K562 (cell line): ENCODE data around the gene FRMD4A.

Experiments used
- CTCF ChIP-seq, 3 experiments: IDR thresholded peaks in 2 of 3; conservative IDR thresholded peaks in 1 of 3; 2 replicates each; pipeline ENCODE4 v1.5.1; 2011 to 2012; ENCODE audit warnings: low read length in 3 of 3, mild to moderate bottlenecking in 3 of 3, control low read depth in 2 of 3, improper control_type of control experiment in 1 of 3, inconsistent platforms in 1 of 3, low read depth in 1 of 3, mixed read lengths in 1 of 3, moderate library complexity in 1 of 3; ENCODE audit not compliant: insufficient read depth in 2 of 3
- POLR2A ChIP-seq: fragments of 450-650 bp; conservative IDR thresholded peaks from 2 replicates; pipeline ENCODE4 v1.6.1; 2016
- REST ChIP-seq, 2 experiments: fragments of 450-650 bp; formaldehyde crosslinking in 1 of 2; IDR thresholded peaks; 2 replicates each; pipeline versions ENCODE4 v1.4.0 to v1.6.1; 2014 to 2020; ENCODE audit warnings: mild to moderate bottlenecking in 2 of 2, borderline replicate concordance in 1 of 2, low read depth in 1 of 2
- SIN3A ChIP-seq, 2 experiments: fragments of 150-350 bp in 1 of 2; IDR thresholded peaks; 2 replicates each; pipeline ENCODE4 v1.6.1; 2011 to 2016; ENCODE audit warnings: borderline replicate concordance in 2 of 2, low read depth in 2 of 2, low read length in 2 of 2, mild to moderate bottlenecking in 2 of 2, moderate library complexity in 2 of 2; ENCODE audit not compliant: control insufficient read depth in 1 of 2
- SMARCC2 ChIP-seq: fragments of 450-650 bp; IDR thresholded peaks from 2 replicates; pipeline ENCODE4 v1.6.1; 2017; ENCODE audit warnings: antibody characterized with exemption, moderate library complexity, mild to moderate bottlenecking, low read depth
- YY1 ChIP-seq, 3 experiments: IDR thresholded peaks; 2 replicates each; pipeline ENCODE4 v1.6.1; 2011; ENCODE audit warnings: low read length in 2 of 3, mild to moderate bottlenecking in 2 of 3, moderate library complexity in 2 of 3, borderline replicate concordance in 1 of 3, control low read depth in 1 of 3, low read depth in 1 of 3; ENCODE audit not compliant: insufficient read depth in 3 of 3, insufficient replicate concordance in 2 of 3, control insufficient read depth in 1 of 3, insufficient read length in 1 of 3; ENCODE audit errors: extremely low read depth in 1 of 3
- ZFP1 ChIP-seq: fragments of 450-650 bp; formaldehyde crosslinking; IDR thresholded peaks from 2 replicates; pipeline ENCODE4 v1.4.0; 2020; ENCODE audit warnings: mild to moderate bottlenecking, mixed read lengths
- ZNF384 ChIP-seq: IDR thresholded peaks from 2 replicates; pipeline ENCODE4 v1.6.1; 2012; ENCODE audit warnings: low read depth, low read length, improper control_type of control experiment
- ZNF444 ChIP-seq: fragments of 250-450 bp; sonication (Bioruptor Pico); IDR thresholded peaks from 2 replicates; pipeline ENCODE4 v1.4.0; 2020; ENCODE audit warnings: mild to moderate bottlenecking, moderate library complexity
- TF ChIP-seq, protein P1 (sequence below), 2 experiments: fragments of 450-650 bp; IDR thresholded peaks; 2 replicates each; pipeline ENCODE4 v1.6.1; 2016

DNA sequence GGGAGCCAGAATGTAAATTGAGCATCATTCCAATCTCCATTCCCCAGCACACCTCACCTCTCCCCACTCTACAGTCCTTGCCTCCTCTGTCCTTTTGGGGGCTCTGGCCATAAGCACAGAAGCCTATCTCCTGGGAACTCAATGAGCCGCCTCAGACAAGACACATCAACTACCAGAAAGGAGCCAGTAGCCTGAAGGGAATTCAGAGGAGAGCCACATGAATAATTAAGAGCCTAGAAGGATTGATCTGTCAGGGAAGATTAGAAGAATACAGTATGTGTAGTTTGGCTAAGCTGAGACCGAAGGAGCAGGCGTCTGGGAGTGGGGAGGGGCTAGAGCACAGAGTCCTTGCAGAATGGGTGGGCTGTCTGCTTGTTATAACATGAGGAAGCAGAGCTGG, 31.2 kb downstream of the FRMD4A start:
- TF ChIP-seq ZNF384 (no peak), POLR2A (no peak), ZFP1 (no peak), REST (IDR thresholded peaks at IDR 0.05; ENCODE audit: borderline replicate concordance) (no peak), REST (CRISPR knock-in tag; IDR thresholded peaks at IDR 0.05; ENCODE audit: low read depth) (no peak), SIN3A (IDR thresholded peaks at IDR 0.05; ENCODE audit: borderline replicate concordance in 2 of 2, control insufficient read depth in 1 of 2, low read depth in 2 of 2, low read length in 2 of 2) (no peak), CTCF (IDR thresholded peaks at IDR 0.05 in 2 of 3, conservative IDR thresholded peaks at IDR 0.05 in 1 of 3; ENCODE audit: insufficient read depth in 2 of 3, low read depth in 1 of 3, low read length in 3 of 3) (no peak), SMARCC2 (no peak), YY1 (IDR thresholded peaks at IDR 0.05; ENCODE audit: borderline replicate concordance in 1 of 3, control insufficient read depth in 1 of 3, extremely low read depth in 1 of 3, insufficient read depth in 3 of 3, insufficient read length in 1 of 3, insufficient replicate concordance in 2 of 3, low read depth in 1 of 3, low read length in 2 of 3) (no peak), ZNF444 (no peak)
- TF ChIP-seq, protein P1, sequence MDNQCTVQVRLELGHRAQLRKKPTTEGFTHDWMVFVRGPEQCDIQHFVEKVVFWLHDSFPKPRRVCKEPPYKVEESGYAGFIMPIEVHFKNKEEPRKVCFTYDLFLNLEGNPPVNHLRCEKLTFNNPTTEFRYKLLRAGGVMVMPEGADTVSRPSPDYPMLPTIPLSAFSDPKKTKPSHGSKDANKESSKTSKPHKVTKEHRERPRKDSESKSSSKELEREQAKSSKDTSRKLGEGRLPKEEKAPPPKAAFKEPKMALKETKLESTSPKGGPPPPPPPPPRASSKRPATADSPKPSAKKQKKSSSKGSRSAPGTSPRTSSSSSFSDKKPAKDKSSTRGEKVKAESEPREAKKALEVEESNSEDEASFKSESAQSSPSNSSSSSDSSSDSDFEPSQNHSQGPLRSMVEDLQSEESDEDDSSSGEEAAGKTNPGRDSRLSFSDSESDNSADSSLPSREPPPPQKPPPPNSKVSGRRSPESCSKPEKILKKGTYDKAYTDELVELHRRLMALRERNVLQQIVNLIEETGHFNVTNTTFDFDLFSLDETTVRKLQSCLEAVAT (IDR thresholded peaks at IDR 0.05) = no peak
